Activated CD4-positive, alpha-beta T cell treated with anti-CD3 and anti-CD28 coated beads, Interleukin-2, amount 10 ng/mL, durations not matched to agents 24 days and 14 days (primary cell): ENCODE data around the gene MCCC2. TPM values are rescaled to one million over a fixed set of nuclear protein-coding genes. Genes with fewer than 3 reads are reported as not detected.
"Not testable (repeated sequence)": the region's sequence is repeated elsewhere in the genome, so short reads cannot be mapped to it uniquely, and the experiment has no call there.

Experiments
- DNase-seq: peaks from one replicate; pipeline ENCODE4 v3.0.0; 2022
- H3K27ac Mint-ChIP-seq: one replicate; pipeline ENCODE4 v1.8.0; 2022; ENCODE audit warnings: mild to moderate bottlenecking, mixed read lengths
- H3K27me3 Mint-ChIP-seq: one replicate; pipeline ENCODE4 v1.8.0; 2022; ENCODE audit warnings: mixed read lengths
- H3K36me3 Mint-ChIP-seq: one replicate; pipeline ENCODE4 v1.8.0; 2022; ENCODE audit warnings: low read depth, mild to moderate bottlenecking, mixed read lengths
- H3K4me1 Mint-ChIP-seq: one replicate; pipeline ENCODE4 v1.8.0; 2021; ENCODE audit warnings: mixed read lengths
- H3K4me3 Mint-ChIP-seq: one replicate; pipeline ENCODE4 v1.8.0; 2022; ENCODE audit warnings: mild to moderate bottlenecking, moderate library complexity, mixed read lengths
- H3K9me3 Mint-ChIP-seq: one replicate; pipeline ENCODE4 v1.8.0; 2021; ENCODE audit warnings: mixed read lengths
- intact Hi-C: fragments of 100-400 bp; cut with micrococcal nuclease; formaldehyde crosslinking; loops from one replicate; pipeline ENCODE4 v1.15.1; 2023
- total RNA-seq: library from RNA; stranded (reverse); gene quantifications from 2 replicates; pipeline ENCODE4 v1.2.3, GENCODE V29; 2022

MCCC2 gene
- total RNA-seq, 1 donor from 2014 or later = 58.7 TPM

- no peak overlapping the region for H3K4me3 Mint-ChIP-seq
- H3K9me3 Mint-ChIP-seq = no peaks in the 10 kb centered on the region
- H3K27me3 Mint-ChIP-seq = no peaks in the 10 kb centered on the region
- peaks cover 6% of the 10 kb centered on the region for H3K4me1 Mint-ChIP-seq
- intact Hi-C loops = loop anchor here (10.0 kb wide), 2 partner anchors 652 to 722 kb away; no protein-coding TSS in a partner anchor
- no peak overlapping the region for H3K27ac Mint-ChIP-seq
- H3K36me3 Mint-ChIP-seq = peaks cover 5% of the 10 kb centered on the region
- no peak for DNase-seq
Observed at GRCh38 chr5:71582945-71583584, 4.1 kb upstream of the MCCC2 start.

DNA sequence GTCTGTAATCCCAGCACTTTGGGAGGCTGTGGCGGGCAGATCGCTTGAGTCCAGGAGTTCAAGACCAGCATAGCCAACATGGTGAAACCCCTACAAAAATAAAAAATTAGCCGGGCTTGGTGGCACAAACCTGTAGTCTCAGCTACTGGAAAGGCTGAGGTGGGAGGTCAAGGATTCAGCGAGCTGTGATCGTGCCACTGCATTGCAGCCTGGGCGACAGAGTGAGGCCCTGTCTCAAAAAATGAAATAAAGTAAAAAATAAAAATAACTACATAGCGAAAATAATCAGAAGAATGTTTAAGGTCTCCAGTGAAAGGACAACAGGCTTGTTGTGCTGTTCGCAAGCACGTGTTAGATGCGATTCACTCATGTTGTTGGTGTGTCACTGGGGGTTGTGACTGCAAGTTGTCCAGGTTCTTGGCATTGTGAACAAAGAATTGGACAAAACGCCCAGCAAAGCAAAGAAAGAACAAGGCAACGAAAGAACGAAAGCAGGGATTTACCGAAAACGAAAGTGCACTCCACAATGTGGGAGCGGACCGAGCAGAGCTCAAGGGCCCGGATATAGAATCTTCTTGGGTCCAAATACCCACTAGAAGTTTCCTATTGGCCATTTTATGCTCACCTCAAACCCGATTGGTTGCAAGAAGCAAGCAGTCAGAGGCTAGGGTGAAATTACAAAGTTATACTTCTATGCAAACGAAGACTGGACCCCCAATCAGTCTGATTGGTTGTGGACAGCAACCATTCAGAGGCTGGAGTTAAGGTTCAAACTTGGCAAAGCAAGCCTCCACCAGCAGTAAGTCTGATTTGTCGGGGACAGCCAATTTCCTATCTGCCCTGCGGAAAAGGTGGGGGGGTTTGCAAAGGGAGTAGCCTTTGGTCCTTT lies 844 bp upstream of the MCCC2 start:
- H3K4me3 Mint-ChIP-seq = peak overlapping the region; percentile 89
- intact Hi-C loops = loop anchor here (2.0 to 10.0 kb wide), 3 partner anchors 649 to 1979 kb away; partner anchors contain the start of genes ANKRA2 and UTP15
- no peaks in the 10 kb centered on the region for H3K27me3 Mint-ChIP-seq
- H3K4me1 Mint-ChIP-seq = peaks cover 31% of the 10 kb centered on the region
- H3K9me3 Mint-ChIP-seq = peaks cover 5% of the 10 kb centered on the region
- no peak for DNase-seq
- H3K36me3 Mint-ChIP-seq = peaks cover 9% of the 10 kb centered on the region
- H3K27ac Mint-ChIP-seq = peak overlapping the region; percentile 99

DNA sequence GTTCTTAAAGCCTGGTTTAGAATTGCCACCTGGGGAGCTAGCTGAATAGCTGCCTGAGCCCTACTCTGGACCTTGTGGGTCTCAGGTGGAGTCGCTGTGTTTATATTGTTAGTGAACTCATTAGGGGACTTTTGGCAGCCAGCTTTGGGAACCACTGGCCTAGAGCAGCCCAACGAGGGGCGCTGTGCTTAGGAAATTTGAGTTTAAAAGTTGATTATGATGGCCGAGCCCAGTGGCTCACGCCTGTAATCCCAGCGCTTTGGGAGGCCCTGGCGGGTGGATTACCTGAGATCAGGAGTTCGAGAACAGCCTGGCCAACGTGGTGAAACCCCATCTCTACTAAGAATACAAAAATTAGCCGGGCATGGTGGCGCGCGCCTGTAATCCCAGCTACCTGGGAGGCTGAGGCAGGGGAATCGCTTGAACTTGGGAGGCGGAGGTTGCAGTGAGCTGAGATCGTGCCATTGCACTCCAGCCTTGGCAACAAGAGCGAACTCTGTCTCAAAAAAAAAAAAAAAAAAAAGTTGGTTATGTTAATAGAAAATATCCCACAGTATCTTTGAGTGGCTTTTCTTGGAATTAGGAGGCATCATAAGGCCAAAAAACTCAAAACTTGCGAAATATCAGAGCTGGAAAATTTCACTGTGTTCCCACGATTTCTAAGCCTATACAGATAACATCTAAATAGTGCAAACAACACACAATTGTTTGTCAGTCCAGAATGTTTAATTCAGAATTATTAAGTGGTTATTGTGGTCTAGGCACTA lies 809 bp downstream of the MCCC2 start:
- intact Hi-C loops = loop anchor here (1.0 to 10.0 kb wide), 5 partner anchors 13 to 1977 kb away; partner anchors contain the start of genes ANKRA2, BDP1 and UTP15
- no peak for DNase-seq
- Mint-ChIP-seq H3K4me3 (peak overlapping the region; percentile 89), H3K27me3 (no peaks in the 10 kb centered on the region), H3K27ac (peak overlapping the region; percentile 99), H3K9me3 (peaks cover 5% of the 10 kb centered on the region), H3K4me1 (peaks cover 34% of the 10 kb centered on the region), H3K36me3 (peaks cover 12% of the 10 kb centered on the region)

- H3K27ac Mint-ChIP-seq = peak overlapping the region; percentile 52
- intact Hi-C loops = loop anchor here (10.0 kb wide), 2 partner anchors 646 to 716 kb away; no protein-coding TSS in a partner anchor
- no peaks in the 10 kb centered on the region for H3K27me3 Mint-ChIP-seq
- no peak for DNase-seq
- H3K4me1 Mint-ChIP-seq = peaks cover 34% of the 10 kb centered on the region
- peaks cover 12% of the 10 kb centered on the region for H3K36me3 Mint-ChIP-seq
- H3K4me3 Mint-ChIP-seq = peak overlapping the region; percentile 89
- H3K9me3 Mint-ChIP-seq = peaks cover 5% of the 10 kb centered on the region
Observed at GRCh38 chr5:71588533-71588885, 1.4 kb downstream of the MCCC2 start.

- H3K27me3 Mint-ChIP-seq = no peaks in the 10 kb centered on the region
Observed at GRCh38 chr5:71589903-71590302, 2.8 kb downstream of the MCCC2 start.

DNA sequence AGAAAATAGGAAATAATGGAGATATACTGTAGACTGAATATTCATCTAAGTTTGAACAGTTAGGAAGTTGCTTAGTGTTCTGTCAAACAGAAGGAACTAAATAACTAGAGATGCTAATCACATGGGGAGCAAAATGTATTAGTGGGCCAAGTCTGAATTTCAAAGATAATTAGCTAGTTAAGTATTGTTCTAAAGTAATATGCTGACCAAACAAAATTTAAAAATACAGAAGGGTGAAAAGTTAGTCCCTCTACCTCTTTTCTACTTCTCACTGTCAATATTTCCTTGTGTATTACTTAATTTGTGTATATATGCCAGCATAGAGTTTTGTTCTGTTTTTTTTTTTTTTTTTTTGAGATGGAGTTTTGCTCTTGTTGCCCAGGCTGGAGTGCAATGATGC lies 4.0 kb downstream of the MCCC2 start:
- Mint-ChIP-seq H3K27ac (no peak overlapping the region), H3K27me3 (no peaks in the 10 kb centered on the region), H3K9me3 (peaks cover 5% of the 10 kb centered on the region), H3K4me3 (peak overlapping the region; percentile 5), H3K36me3 (peaks cover 25% of the 10 kb centered on the region), H3K4me1 (peaks cover 34% of the 10 kb centered on the region)
- DNase-seq = no peak
- intact Hi-C loops = no loop called here

More at GRCh38 chr5:71589903-71590302, 2.8 kb downstream of the MCCC2 start:
- Mint-ChIP-seq H3K9me3 (peaks cover 5% of the 10 kb centered on the region), H3K36me3 (peaks cover 19% of the 10 kb centered on the region), H3K27ac (peak overlapping the region; percentile 43), H3K4me3 (peak overlapping the region; percentile 58), H3K4me1 (peaks cover 34% of the 10 kb centered on the region)
- intact Hi-C loops = loop anchor here (10.0 kb wide), 2 partner anchors 645 to 715 kb away; no protein-coding TSS in a partner anchor
- DNase-seq = peak; percentile 62

- Mint-ChIP-seq H3K27me3 (no peaks in the 10 kb centered on the region), H3K36me3 (peaks cover 43% of the 10 kb centered on the region), H3K27ac (no peak overlapping the region), H3K4me1 (peaks cover 19% of the 10 kb centered on the region), H3K9me3 (no peaks in the 10 kb centered on the region), H3K4me3 (no peak overlapping the region)
- intact Hi-C loops = no loop called here
- no peak for DNase-seq
Observed at GRCh38 chr5:71596169-71596568, 9.0 kb downstream of the MCCC2 start.

DNA sequence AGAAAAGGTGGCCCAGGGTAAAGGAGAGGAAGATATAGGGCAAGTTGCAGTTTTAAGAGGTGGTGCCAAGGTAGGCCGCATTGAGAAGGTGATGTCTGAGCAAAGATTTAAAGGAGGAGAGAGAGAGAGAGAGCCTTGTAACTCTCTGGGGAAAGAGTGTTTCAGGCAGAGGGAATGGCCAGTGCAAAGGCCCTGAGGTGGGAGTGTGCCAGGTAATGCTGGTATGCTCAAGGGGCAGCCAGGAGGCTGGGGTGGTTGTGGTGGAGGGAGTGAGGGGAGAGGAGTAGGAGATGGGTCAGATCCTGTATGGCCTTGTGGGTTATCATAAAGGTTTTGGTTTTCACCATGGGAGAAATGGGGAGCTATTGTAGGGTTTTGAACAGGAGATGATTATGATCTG lies 9.9 kb downstream of the MCCC2 start:
- Mint-ChIP-seq H3K36me3 (peaks cover 45% of the 10 kb centered on the region), H3K9me3 (no peaks in the 10 kb centered on the region), H3K27ac (no peak overlapping the region), H3K4me1 (peaks cover 25% of the 10 kb centered on the region), H3K4me3 (no peak overlapping the region), H3K27me3 (no peaks in the 10 kb centered on the region)
- intact Hi-C loops = no loop called here
- DNase-seq = no peak

- peak overlapping the region; percentile 93 for H3K27ac Mint-ChIP-seq
- peaks cover 32% of the 10 kb centered on the region for H3K4me1 Mint-ChIP-seq
- peak overlapping the region; percentile 36 for H3K4me3 Mint-ChIP-seq
- intact Hi-C loops = loop anchor here (1.0 to 5.0 kb wide), 6 partner anchors 13 to 182 kb away; partner anchors contain the start of gene MCCC2
- no peak for DNase-seq
- H3K9me3 Mint-ChIP-seq = no peaks in the 10 kb centered on the region
- peaks cover 57% of the 10 kb centered on the region for H3K36me3 Mint-ChIP-seq
- no peaks in the 10 kb centered on the region for H3K27me3 Mint-ChIP-seq
Observed at GRCh38 chr5:71600783-71601182, 13.6 kb downstream of the MCCC2 start.

- peak overlapping the region; percentile 36 for H3K4me3 Mint-ChIP-seq
- H3K27me3 Mint-ChIP-seq = no peaks in the 10 kb centered on the region
- intact Hi-C loops = loop anchor here (1.0 to 5.0 kb wide), 6 partner anchors 14 to 181 kb away; partner anchors contain the start of gene MCCC2
- DNase-seq = peak; percentile 89
- H3K9me3 Mint-ChIP-seq = no peaks in the 10 kb centered on the region
- peaks cover 54% of the 10 kb centered on the region for H3K36me3 Mint-ChIP-seq
- H3K27ac Mint-ChIP-seq = peak overlapping the region; percentile 93
- H3K4me1 Mint-ChIP-seq = peaks cover 32% of the 10 kb centered on the region
Observed at GRCh38 chr5:71601222-71602026, 14.3 kb downstream of the MCCC2 start.

GRCh38 chr5:71609916-71610315 lies 22.8 kb downstream of the MCCC2 start:
- H3K27me3 Mint-ChIP-seq, DNase-seq, H3K9me3 Mint-ChIP-seq, H3K4me3 Mint-ChIP-seq, H3K4me1 Mint-ChIP-seq, intact Hi-C loops, H3K27ac Mint-ChIP-seq: not testable (repeated sequence)
- H3K36me3 Mint-ChIP-seq = peaks cover 31% of the 10 kb centered on the region

DNA sequence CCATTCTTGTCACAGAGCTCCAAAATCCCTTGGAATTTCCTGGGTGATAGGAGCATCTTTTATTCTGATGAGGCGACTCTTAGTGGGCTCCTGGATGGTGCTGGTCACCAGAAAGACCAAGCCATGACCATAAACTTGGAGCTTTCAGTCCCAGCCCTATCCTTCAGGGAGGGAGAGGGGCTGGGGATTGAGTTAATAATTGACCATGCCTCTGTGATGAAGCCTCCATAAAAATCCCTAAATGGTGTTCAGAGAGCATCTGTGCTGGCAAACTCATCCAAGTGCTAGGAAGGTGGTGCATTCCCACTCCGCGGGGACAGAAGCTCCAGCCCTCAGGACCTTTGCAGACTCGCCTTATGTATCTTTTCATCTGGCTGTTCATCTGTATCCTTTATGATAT lies 28.7 kb downstream of the MCCC2 start:
- intact Hi-C loops = no loop called here

GRCh38 chr5:71620630-71621029 lies 33.5 kb downstream of the MCCC2 start:
- Mint-ChIP-seq H3K9me3 (peaks cover 6% of the 10 kb centered on the region), H3K36me3 (peaks cover 47% of the 10 kb centered on the region), H3K27ac (no peak overlapping the region), H3K4me1 (peaks cover 5% of the 10 kb centered on the region), H3K4me3 (no peak overlapping the region), H3K27me3 (no peaks in the 10 kb centered on the region)
- no peak for DNase-seq
- intact Hi-C loops = no loop called here

More for the DNA sequence above, 28.7 kb downstream of the MCCC2 start:
- Mint-ChIP-seq H3K36me3 (peaks cover 42% of the 10 kb centered on the region), H3K9me3 (peaks cover 6% of the 10 kb centered on the region), H3K27ac (no peak overlapping the region), H3K4me1 (peaks cover 3% of the 10 kb centered on the region), H3K4me3 (no peak overlapping the region), H3K27me3 (no peaks in the 10 kb centered on the region)
- no peak for DNase-seq
